Measurements from ENCODE around the gene MEA1.
A peak's percentile ranks its signal among the peaks of the same experiment; 100 is the strongest.

MEA1 gene

DNA sequence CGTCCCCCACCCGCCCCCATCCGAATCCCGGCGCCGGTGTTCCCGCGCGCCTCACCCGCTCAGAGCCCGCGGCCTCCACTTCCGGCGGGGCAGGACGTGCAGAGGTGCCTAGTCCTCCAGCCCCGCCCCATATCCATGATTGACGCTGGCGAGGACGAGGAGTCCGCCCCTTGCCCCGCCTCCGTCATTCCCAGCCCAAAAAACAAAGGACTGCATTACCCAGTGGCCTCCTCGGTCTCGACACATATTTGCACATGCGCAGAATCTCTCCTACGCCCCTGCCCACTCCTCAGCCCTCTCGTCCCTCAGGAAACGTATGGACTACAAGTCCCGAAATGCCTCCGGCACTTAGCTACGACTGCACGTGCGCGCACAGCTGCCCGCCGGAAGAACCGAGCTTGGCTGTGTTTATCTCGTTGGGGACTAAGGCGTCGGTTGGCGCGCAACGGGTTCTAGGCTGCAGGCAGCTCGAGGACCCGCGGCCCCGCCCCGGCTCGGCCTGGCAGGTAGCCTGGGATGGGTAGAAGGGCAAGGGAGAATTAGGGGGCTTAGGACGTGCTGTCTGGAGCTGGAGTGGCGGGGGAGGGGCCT, at the start of gene MEA1, which contains the start of gene KLHDC3:
Gene MEA1, minus strand, starts transcription at position 104 of the 591 bp plus-strand sequence. CDS start 133 bp downstream, outside the sequence.
Gene KLHDC3, plus strand, starts transcription at position 407 of the 591 bp plus-strand sequence. CDS start 2,944 bp downstream, outside the sequence.
- TF ChIP-seq CTCF (conservative IDR thresholded peaks at IDR 0.05; ENCODE audit: control insufficient read depth, insufficient read depth, low read depth, low read length) = no peak
- H3K4me3 ChIP-seq (ENCODE audit: control insufficient read depth, low read depth, low read length) = peak within 1 kb of the TSS; percentile 80
- DNase-seq (ENCODE audit: low read depth) = peak; percentile 100

- DNase-seq (ENCODE audit: low read depth) = no peak
- H3K4me3 ChIP-seq (ENCODE audit: control insufficient read depth, low read depth, low read length) = no peak overlapping the region
- TF ChIP-seq CTCF (conservative IDR thresholded peaks at IDR 0.05; ENCODE audit: control insufficient read depth, insufficient read depth, low read depth, low read length) = no peak
Measured at GRCh38 chr6:43062818-43063217, 49.1 kb upstream of the MEA1 start.

- DNase-seq (ENCODE audit: low read depth) = no peak
- no peak for TF ChIP-seq CTCF (conservative IDR thresholded peaks at IDR 0.05; ENCODE audit: control insufficient read depth, insufficient read depth, low read depth, low read length)
- H3K4me3 ChIP-seq (ENCODE audit: control insufficient read depth, low read depth, low read length) = no peak overlapping the region
Measured at GRCh38 chr6:43061861-43062260, 48.1 kb upstream of the MEA1 start.

GRCh38 chr6:43060755-43061633, 47.2 kb upstream of the MEA1 start:
- DNase-seq (ENCODE audit: low read depth) = no peak
- no peak for TF ChIP-seq CTCF (conservative IDR thresholded peaks at IDR 0.05; ENCODE audit: control insufficient read depth, insufficient read depth, low read depth, low read length)
- H3K4me3 ChIP-seq (ENCODE audit: control insufficient read depth, low read depth, low read length) = no peak overlapping the region

DNA sequence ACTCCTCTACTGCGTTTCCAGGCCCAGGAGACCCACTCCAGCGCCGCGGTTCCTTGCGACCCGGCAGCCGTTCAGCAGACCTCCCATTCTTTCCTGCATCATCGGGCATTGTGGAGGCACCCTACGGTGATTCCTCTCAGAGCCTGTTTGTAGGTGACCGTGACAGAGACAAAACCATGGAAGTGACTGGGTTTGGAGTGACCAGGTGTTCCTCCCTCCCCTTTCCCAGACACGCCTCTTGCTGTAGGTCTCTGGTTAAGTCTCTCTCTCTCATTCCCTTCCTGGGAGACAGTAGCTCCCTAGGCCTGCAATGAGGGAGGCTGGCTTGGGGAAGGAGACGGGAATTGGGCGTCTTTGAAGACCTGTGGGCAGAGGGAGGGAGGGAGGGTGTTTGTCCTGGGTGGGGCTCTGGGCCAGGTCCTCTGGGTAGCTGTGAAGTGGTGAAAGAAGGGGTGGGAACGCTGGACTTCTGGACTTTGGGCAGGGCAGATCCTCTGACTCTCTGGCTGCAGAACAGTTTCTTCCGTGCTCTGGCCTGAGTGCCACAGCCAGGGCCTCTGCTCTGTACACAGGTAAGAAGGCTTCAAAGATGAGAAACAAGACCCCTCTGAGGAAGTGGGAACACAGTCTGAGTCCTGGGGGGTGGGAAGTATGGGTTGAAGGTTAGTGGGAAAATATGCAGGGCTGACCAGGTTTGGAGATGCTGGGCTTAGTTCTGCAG, 46.4 kb upstream of the MEA1 start:
- TF ChIP-seq CTCF (conservative IDR thresholded peaks at IDR 0.05; ENCODE audit: control insufficient read depth, insufficient read depth, low read depth, low read length) = no peak
- DNase-seq (ENCODE audit: low read depth) = no peak
- H3K4me3 ChIP-seq (ENCODE audit: control insufficient read depth, low read depth, low read length) = peak overlapping the region; percentile 67

- TF ChIP-seq CTCF (conservative IDR thresholded peaks at IDR 0.05; ENCODE audit: control insufficient read depth, insufficient read depth, low read depth, low read length) = no peak
- peak within 1 kb of the TSS; percentile 67 for H3K4me3 ChIP-seq (ENCODE audit: control insufficient read depth, low read depth, low read length)
- DNase-seq (ENCODE audit: low read depth) = peak; percentile 98
Measured at GRCh38 chr6:43059168-43060033, 45.7 kb upstream of the MEA1 start, which contains the start of the genes KLC4 and MRPL2. Gene KLC4, plus strand, starts transcription at chr6:43059631. Its CDS starts 1,705 bp downstream, at chr6:43061336. Gene MRPL2, minus strand, starts transcription at chr6:43059434. Its CDS starts 53 bp downstream, at chr6:43059381.

All from fibroblast of mammary gland (primary cell).